ENCODE data around the gene LCN10.

The LCN10 gene

DNA sequence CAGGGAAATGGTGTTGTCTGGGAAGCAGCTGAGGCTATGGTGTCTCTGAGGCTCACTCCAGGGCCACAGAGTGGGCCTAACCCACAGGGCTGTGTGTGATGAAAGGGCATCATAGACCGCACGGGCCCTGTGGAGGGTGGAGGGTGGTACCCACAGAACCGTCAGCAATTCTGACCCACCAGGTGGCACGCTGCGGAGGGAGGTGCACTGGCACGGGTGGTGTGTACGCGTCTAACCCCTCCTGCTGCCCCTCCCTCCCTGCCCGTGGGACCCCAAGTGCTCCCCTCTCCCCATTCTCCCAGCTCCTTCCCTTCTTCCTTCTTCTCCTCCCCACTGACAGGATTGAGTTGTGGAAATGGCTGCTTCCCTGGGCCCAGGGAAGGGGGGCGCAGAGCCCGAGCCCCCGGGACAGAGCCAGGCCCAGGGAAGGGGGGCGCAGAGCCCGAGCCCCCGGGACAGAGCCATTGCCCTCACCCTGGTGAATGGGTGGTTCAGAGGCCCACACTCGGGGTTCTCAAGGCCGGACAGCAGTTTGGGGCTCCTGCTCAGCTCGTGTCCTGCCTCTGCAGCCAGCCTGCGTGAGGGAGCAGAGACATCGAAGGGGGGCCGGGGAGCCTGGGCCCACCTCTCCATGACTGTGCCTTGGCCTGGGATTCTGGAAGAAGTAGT, 6.8 kb downstream of the LCN10 start:
- no peak for ATAC-seq
- TF ChIP-seq PATZ1 (CRISPR knock-in tag; IDR thresholded peaks at IDR 0.05; ENCODE audit: borderline replicate concordance) (no peak), TOX (CRISPR knock-in tag; IDR thresholded peaks at IDR 0.05; ENCODE audit: borderline replicate concordance) (no peak), BACH2 (CRISPR knock-in tag; IDR thresholded peaks at IDR 0.05; ENCODE audit: borderline replicate concordance) (no peak), CSRNP3 (CRISPR knock-in tag; IDR thresholded peaks at IDR 0.05) (no peak), RARB (CRISPR knock-in tag; IDR thresholded peaks at IDR 0.05) (no peak), OSR1 (CRISPR knock-in tag; IDR thresholded peaks at IDR 0.05) (no peak), ZFP30 (CRISPR knock-in tag; IDR thresholded peaks at IDR 0.05) (no peak), ARNTL (CRISPR knock-in tag; IDR thresholded peaks at IDR 0.05; ENCODE audit: borderline replicate concordance, low read depth) (no peak), TCF4 (CRISPR knock-in tag; IDR thresholded peaks at IDR 0.05; ENCODE audit: borderline replicate concordance) (no peak), POU6F1 (CRISPR knock-in tag; IDR thresholded peaks at IDR 0.05; ENCODE audit: borderline replicate concordance, low read depth) (no peak), ZNF565 (CRISPR knock-in tag; conservative IDR thresholded peaks at IDR 0.05; ENCODE audit: low read depth) (no peak), ZC3H10 (CRISPR knock-in tag; IDR thresholded peaks at IDR 0.05) (no peak)

GRCh38 chr9:136734837-136735496, 7.8 kb downstream of the LCN10 start:
- no peak for TF ChIP-seq TOX (CRISPR knock-in tag; IDR thresholded peaks at IDR 0.05; ENCODE audit: borderline replicate concordance)
- TF ChIP-seq OSR1 (CRISPR knock-in tag; IDR thresholded peaks at IDR 0.05), result no peak
- no peak for TF ChIP-seq TCF4 (CRISPR knock-in tag; IDR thresholded peaks at IDR 0.05; ENCODE audit: borderline replicate concordance)
- TF ChIP-seq ZFP3 (CRISPR knock-in tag; IDR thresholded peaks at IDR 0.05), result no peak
- TF ChIP-seq CSDC2 (CRISPR knock-in tag; IDR thresholded peaks at IDR 0.05), result no peak
- no peak for TF ChIP-seq POU6F1 (CRISPR knock-in tag; IDR thresholded peaks at IDR 0.05; ENCODE audit: borderline replicate concordance, low read depth)
- TF ChIP-seq PATZ1 (CRISPR knock-in tag; IDR thresholded peaks at IDR 0.05; ENCODE audit: borderline replicate concordance), result no peak
- no peak for TF ChIP-seq SNAI2 (CRISPR knock-in tag; IDR thresholded peaks at IDR 0.05)
- no peak for TF ChIP-seq ARNTL (CRISPR knock-in tag; IDR thresholded peaks at IDR 0.05; ENCODE audit: borderline replicate concordance, low read depth)
- no peak for TF ChIP-seq RARB (CRISPR knock-in tag; IDR thresholded peaks at IDR 0.05)
- no peak for TF ChIP-seq GLIS3 (CRISPR knock-in tag; IDR thresholded peaks at IDR 0.05)
- no peak for TF ChIP-seq ZC3H10 (CRISPR knock-in tag; IDR thresholded peaks at IDR 0.05)
- TF ChIP-seq ZNF70 (CRISPR knock-in tag; IDR thresholded peaks at IDR 0.05), result no peak
- TF ChIP-seq, protein P1, sequence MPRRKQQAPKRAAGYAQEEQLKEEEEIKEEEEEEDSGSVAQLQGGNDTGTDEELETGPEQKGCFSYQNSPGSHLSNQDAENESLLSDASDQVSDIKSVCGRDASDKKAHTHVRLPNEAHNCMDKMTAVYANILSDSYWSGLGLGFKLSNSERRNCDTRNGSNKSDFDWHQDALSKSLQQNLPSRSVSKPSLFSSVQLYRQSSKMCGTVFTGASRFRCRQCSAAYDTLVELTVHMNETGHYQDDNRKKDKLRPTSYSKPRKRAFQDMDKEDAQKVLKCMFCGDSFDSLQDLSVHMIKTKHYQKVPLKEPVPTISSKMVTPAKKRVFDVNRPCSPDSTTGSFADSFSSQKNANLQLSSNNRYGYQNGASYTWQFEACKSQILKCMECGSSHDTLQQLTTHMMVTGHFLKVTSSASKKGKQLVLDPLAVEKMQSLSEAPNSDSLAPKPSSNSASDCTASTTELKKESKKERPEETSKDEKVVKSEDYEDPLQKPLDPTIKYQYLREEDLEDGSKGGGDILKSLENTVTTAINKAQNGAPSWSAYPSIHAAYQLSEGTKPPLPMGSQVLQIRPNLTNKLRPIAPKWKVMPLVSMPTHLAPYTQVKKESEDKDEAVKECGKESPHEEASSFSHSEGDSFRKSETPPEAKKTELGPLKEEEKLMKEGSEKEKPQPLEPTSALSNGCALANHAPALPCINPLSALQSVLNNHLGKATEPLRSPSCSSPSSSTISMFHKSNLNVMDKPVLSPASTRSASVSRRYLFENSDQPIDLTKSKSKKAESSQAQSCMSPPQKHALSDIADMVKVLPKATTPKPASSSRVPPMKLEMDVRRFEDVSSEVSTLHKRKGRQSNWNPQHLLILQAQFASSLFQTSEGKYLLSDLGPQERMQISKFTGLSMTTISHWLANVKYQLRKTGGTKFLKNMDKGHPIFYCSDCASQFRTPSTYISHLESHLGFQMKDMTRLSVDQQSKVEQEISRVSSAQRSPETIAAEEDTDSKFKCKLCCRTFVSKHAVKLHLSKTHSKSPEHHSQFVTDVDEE (CRISPR knock-in tag; IDR thresholded peaks at IDR 0.05), result no peak
- no peak for TF ChIP-seq ZNF565 (CRISPR knock-in tag; conservative IDR thresholded peaks at IDR 0.05; ENCODE audit: low read depth)
- no peak for TF ChIP-seq ZNF8 (CRISPR knock-in tag; IDR thresholded peaks at IDR 0.05)
- no peak for TF ChIP-seq CSRNP3 (CRISPR knock-in tag; IDR thresholded peaks at IDR 0.05)
- no peak for TF ChIP-seq ESRRG (CRISPR knock-in tag; IDR thresholded peaks at IDR 0.05)
- no peak for TF ChIP-seq ISL1 (CRISPR knock-in tag; IDR thresholded peaks at IDR 0.05)
- TF ChIP-seq, protein P2, sequence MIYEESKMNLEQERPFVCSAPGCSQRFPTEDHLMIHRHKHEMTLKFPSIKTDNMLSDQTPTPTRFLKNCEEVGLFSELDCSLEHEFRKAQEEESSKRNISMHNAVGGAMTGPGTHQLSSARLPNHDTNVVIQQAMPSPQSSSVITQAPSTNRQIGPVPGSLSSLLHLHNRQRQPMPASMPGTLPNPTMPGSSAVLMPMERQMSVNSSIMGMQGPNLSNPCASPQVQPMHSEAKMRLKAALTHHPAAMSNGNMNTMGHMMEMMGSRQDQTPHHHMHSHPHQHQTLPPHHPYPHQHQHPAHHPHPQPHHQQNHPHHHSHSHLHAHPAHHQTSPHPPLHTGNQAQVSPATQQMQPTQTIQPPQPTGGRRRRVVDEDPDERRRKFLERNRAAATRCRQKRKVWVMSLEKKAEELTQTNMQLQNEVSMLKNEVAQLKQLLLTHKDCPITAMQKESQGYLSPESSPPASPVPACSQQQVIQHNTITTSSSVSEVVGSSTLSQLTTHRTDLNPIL (CRISPR knock-in tag; IDR thresholded peaks at IDR 0.05; ENCODE audit: low read depth), result no peak
- ATAC-seq, result no peak; the same call in 2 of the 3 replicates
